Stomach (tissue), 4 donors: ENCODE measurements around the gene CAMTA2.

Experiments used
- POLR2A ChIP-seq, 4 donors: fragments of 450-650 bp; IDR thresholded peaks; one replicate each; pipeline ENCODE4 v1.6.1; 2016; ENCODE audit warnings: antibody characterized with exemption in 4 of 4, control low read depth in 2 of 4, mild to moderate bottlenecking in 1 of 4, moderate library complexity in 1 of 4
- POLR2AphosphoS5 ChIP-seq, 3 donors: sonication (generic); formaldehyde crosslinking; IDR thresholded peaks; one replicate each; pipeline ENCODE4 v1.6.1; 2016; ENCODE audit warnings: antibody characterized with exemption in 3 of 3
- TF ChIP-seq, protein P1 (sequence below), 7 experiments: fragments of 450-650 bp in 4 of 7; fragments of 200-600 bp in 3 of 7; sonication (generic) in 3 of 7; IDR thresholded peaks; one replicate each; pipeline ENCODE4 v1.5.1; 2016 to 2019; ENCODE audit warnings: antibody characterized with exemption in 7 of 7, control low read depth in 2 of 7, mild to moderate bottlenecking in 1 of 7

- TF ChIP-seq, protein P1, sequence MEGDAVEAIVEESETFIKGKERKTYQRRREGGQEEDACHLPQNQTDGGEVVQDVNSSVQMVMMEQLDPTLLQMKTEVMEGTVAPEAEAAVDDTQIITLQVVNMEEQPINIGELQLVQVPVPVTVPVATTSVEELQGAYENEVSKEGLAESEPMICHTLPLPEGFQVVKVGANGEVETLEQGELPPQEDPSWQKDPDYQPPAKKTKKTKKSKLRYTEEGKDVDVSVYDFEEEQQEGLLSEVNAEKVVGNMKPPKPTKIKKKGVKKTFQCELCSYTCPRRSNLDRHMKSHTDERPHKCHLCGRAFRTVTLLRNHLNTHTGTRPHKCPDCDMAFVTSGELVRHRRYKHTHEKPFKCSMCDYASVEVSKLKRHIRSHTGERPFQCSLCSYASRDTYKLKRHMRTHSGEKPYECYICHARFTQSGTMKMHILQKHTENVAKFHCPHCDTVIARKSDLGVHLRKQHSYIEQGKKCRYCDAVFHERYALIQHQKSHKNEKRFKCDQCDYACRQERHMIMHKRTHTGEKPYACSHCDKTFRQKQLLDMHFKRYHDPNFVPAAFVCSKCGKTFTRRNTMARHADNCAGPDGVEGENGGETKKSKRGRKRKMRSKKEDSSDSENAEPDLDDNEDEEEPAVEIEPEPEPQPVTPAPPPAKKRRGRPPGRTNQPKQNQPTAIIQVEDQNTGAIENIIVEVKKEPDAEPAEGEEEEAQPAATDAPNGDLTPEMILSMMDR (IDR thresholded peaks at IDR 0.05), result no peak
- TF ChIP-seq POLR2A (IDR thresholded peaks at IDR 0.05) (no peak), POLR2AphosphoS5 (IDR thresholded peaks at IDR 0.05) (no peak)
These were observed 42.8 kb downstream of the CAMTA2 start for GRCh38 chr17:4944554-4945175.
